Measurements from ENCODE around the gene METTL15.

DNA sequence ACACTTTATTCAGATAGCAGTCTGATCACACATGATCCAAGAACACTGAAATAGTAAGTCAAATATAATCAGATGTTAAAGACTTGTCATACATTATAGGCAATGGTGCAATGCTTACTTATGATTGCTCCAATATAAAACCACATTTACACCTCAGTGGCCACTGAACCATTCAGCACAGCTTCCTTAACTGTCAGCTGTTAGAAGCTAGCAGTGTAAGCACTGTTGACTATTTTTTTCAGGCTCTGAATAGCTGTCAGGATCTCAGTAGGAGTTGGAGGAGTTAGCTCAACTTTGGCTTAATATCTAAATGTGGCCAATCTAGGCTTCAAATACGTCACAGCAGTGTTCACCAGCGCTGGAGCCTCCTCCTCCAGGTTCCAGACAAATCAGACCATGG, 36.6 kb downstream of the METTL15 start:
- TF ChIP-seq POLR2AphosphoS5 (IDR thresholded peaks at IDR 0.05; ENCODE audit: low read depth, low read length): no peak
- TF ChIP-seq, protein P1, sequence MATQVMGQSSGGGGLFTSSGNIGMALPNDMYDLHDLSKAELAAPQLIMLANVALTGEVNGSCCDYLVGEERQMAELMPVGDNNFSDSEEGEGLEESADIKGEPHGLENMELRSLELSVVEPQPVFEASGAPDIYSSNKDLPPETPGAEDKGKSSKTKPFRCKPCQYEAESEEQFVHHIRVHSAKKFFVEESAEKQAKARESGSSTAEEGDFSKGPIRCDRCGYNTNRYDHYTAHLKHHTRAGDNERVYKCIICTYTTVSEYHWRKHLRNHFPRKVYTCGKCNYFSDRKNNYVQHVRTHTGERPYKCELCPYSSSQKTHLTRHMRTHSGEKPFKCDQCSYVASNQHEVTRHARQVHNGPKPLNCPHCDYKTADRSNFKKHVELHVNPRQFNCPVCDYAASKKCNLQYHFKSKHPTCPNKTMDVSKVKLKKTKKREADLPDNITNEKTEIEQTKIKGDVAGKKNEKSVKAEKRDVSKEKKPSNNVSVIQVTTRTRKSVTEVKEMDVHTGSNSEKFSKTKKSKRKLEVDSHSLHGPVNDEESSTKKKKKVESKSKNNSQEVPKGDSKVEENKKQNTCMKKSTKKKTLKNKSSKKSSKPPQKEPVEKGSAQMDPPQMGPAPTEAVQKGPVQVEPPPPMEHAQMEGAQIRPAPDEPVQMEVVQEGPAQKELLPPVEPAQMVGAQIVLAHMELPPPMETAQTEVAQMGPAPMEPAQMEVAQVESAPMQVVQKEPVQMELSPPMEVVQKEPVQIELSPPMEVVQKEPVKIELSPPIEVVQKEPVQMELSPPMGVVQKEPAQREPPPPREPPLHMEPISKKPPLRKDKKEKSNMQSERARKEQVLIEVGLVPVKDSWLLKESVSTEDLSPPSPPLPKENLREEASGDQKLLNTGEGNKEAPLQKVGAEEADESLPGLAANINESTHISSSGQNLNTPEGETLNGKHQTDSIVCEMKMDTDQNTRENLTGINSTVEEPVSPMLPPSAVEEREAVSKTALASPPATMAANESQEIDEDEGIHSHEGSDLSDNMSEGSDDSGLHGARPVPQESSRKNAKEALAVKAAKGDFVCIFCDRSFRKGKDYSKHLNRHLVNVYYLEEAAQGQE (IDR thresholded peaks at IDR 0.05; ENCODE audit: insufficient read depth in 1 of 2, low read depth in 2 of 2, low read length in 2 of 2): no peak
- no peak for TF ChIP-seq TAF1 (IDR thresholded peaks at IDR 0.05; ENCODE audit: borderline replicate concordance, insufficient read depth, low read length)
